ENCODE data around the gene DHFR. TPM values are rescaled to one million over a fixed set of nuclear protein-coding genes. Genes with fewer than 3 reads are reported as not detected.

DHFR gene
- total RNA-seq, 1 experiment from 2014 or later, result 72.2 TPM

- Histone ChIP-seq H3K27ac (ENCODE audit: insufficient read length, low read depth, low read length) (no peak overlapping the region), H4K5ac (ENCODE audit: insufficient read length, low read depth, low read length) (no peak overlapping the region), H3K18ac (ENCODE audit: insufficient read length, low read depth, low read length) (no peak overlapping the region), H3K9me3 (ENCODE audit: control insufficient read depth, low read depth, low read length) (no peaks in the 10 kb centered on the region), H2BK12ac (ENCODE audit: insufficient read length, low read depth, low read length) (no peak overlapping the region), H4K8ac (replicated peaks; ENCODE audit: insufficient read length, low read depth, low read length) (no peak overlapping the region), H3K14ac (ENCODE audit: insufficient read depth, low read length) (no peak overlapping the region), H3K4ac (ENCODE audit: low read depth, low read length) (no peak overlapping the region), H2AK5ac (ENCODE audit: insufficient read length, low read length) (no peak overlapping the region), H3K79me1 (ENCODE audit: insufficient read depth, low read depth, low read length, poor library complexity, severe bottlenecking) (no peaks in the 10 kb centered on the region), H4K91ac (ENCODE audit: insufficient read length, low read depth, low read length) (no peak overlapping the region), H3K4me1 (ENCODE audit: insufficient read depth, low read length) (no peaks in the 10 kb centered on the region), H3K4me2 (ENCODE audit: insufficient read depth, insufficient read length, low read length) (no peak overlapping the region), H3T11ph (ENCODE audit: low read length) (no peak overlapping the region), H2AFZ (ENCODE audit: low read length) (no peak overlapping the region), H3K23ac (ENCODE audit: insufficient read length, low read depth, low read length) (no peak overlapping the region), H3K27me3 (ENCODE audit: insufficient read depth, low read length) (no peaks in the 10 kb centered on the region), H3K9ac (ENCODE audit: extremely low read depth, insufficient read length, low read length) (no peak overlapping the region), H3K79me2 (ENCODE audit: insufficient read depth, low read length) (no peaks in the 10 kb centered on the region), H2BK120ac (ENCODE audit: low read depth, low read length, poor library complexity, severe bottlenecking) (no peak overlapping the region), H3K56ac (ENCODE audit: insufficient read length, low read depth, low read length) (no peak overlapping the region), H4K20me1 (ENCODE audit: control insufficient read depth, insufficient read depth, insufficient read length) (no peaks in the 10 kb centered on the region), H2BK15ac (ENCODE audit: low read depth, low read length) (no peak overlapping the region), H2BK20ac (ENCODE audit: low read depth, low read length, poor library complexity, severe bottlenecking) (no peak overlapping the region), H3K23me2 (ENCODE audit: insufficient read length, low read depth, low read length, poor library complexity, severe bottlenecking) (no peaks in the 10 kb centered on the region), H2BK5ac (ENCODE audit: insufficient read length, low read length) (no peak overlapping the region)
- TF ChIP-seq CTCF (conservative IDR thresholded peaks at IDR 0.05), result no peak
- Mint-ChIP-seq H3K27ac (peak overlapping the region in 1 of 3 experiments; percentile 66; a peak in 1 of 7 replicates), H3K27me3 (ENCODE audit: low read depth) (no peaks in the 10 kb centered on the region), H3K9me3 (peaks cover 0 to 6% of the 10 kb centered on the region in 2 experiments; a peak in 2 of 5 replicates), H3K4me1 (peaks cover 7 to 16% of the 10 kb centered on the region in 2 experiments), H3K4me3 (no peak overlapping the region), H3K36me3 (ENCODE audit: insufficient read depth in 1 of 3, low read depth in 3 of 3) (no peaks in the 10 kb centered on the region; a peak in 1 of 7 replicates)
- WGBS (ENCODE audit: extremely low coverage, insufficient read length, low lambda C conversion rate), result no CpG with 5 or more reads among the region's 17 CpGs
- DNase-seq, result no peak
These were observed 39.4 kb downstream of the DHFR start for GRCh38 chr5:80615266-80615914.
